Fibroblast of the aortic adventitia (primary cell): Measurements from ENCODE around the gene MAPKAP1. TPM values are rescaled to one million over a fixed set of nuclear protein-coding genes. Genes with fewer than 3 reads are reported as not detected.

ENCODE experiments used
- DNase-seq: peaks from one replicate; pipeline ENCODE4 v3.0.0-alpha.2; 2010; ENCODE audit warnings: low read depth
- H3K4me3 ChIP-seq: 2 replicates; pipeline ENCODE4 v1.5.1; 2011; ENCODE audit warnings: low read depth, mild to moderate bottlenecking, control low read depth, low read length, moderate library complexity
- total RNA-seq: library from RNA; depleted of rRNA; stranded (reverse); fragments of >200 nt; gene quantifications from 2 replicates; pipeline ENCODE4 v1.2.3, GENCODE V29; 2012; ENCODE audit warnings: low replicate concordance
- TF ChIP-seq, protein P1 (sequence below): IDR thresholded peaks from 2 replicates; pipeline ENCODE4 v1.5.1; 2011; ENCODE audit warnings: mild to moderate bottlenecking, low read length, control low read depth, inconsistent platforms; ENCODE audit not compliant: insufficient read depth

MAPKAP1 gene
- total RNA-seq, 1 donor: 90.6 TPM

DNA sequence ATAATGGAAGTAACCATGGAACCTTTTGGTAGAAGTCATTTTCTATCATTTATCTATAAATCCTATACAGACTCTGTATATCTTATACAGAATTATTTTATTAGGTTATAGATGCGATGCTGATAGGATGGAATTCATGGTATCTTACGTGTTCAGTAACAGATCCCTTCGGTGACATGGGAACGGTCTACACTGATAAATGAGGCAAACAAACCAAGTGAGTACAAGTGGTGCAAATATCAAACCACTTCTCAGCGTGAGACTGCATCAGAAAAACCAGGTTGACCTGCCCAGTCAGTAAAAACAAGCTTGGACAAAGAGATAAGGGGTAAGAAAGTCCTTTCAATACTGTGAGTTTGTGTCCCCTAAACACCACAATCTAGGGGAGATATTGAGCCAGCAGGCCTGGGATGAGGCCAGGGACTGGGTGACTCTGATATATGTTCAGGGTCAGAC is 229.9 kb downstream of the MAPKAP1 start:
- DNase-seq: no peak
- TF ChIP-seq, protein P1, sequence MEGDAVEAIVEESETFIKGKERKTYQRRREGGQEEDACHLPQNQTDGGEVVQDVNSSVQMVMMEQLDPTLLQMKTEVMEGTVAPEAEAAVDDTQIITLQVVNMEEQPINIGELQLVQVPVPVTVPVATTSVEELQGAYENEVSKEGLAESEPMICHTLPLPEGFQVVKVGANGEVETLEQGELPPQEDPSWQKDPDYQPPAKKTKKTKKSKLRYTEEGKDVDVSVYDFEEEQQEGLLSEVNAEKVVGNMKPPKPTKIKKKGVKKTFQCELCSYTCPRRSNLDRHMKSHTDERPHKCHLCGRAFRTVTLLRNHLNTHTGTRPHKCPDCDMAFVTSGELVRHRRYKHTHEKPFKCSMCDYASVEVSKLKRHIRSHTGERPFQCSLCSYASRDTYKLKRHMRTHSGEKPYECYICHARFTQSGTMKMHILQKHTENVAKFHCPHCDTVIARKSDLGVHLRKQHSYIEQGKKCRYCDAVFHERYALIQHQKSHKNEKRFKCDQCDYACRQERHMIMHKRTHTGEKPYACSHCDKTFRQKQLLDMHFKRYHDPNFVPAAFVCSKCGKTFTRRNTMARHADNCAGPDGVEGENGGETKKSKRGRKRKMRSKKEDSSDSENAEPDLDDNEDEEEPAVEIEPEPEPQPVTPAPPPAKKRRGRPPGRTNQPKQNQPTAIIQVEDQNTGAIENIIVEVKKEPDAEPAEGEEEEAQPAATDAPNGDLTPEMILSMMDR: no peak

DNA sequence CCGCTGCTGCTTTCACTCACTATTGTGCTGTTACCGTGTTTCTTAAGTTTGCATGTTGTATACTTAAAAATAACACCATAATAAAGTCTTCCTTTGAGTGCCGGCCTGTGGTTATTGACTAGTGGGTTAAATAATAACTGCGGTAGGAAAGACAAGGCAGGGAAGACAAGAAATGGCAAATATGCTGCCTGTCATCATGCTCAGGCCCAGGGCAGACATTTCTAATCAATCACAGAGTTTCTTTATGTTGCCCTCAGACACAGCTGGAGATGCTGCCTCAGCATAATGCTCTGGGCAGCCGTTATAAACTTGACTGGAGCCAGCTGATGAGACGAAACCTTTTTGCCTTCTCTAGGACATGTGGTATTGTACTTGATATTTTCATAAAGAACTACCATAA is 230.4 kb downstream of the MAPKAP1 start:
- TF ChIP-seq, protein P1: no peak
- no peak overlapping the region for H3K4me3 ChIP-seq
- DNase-seq: no peak

More for the DNA sequence above, 229.9 kb downstream of the MAPKAP1 start:
- no peak overlapping the region for H3K4me3 ChIP-seq

DNA sequence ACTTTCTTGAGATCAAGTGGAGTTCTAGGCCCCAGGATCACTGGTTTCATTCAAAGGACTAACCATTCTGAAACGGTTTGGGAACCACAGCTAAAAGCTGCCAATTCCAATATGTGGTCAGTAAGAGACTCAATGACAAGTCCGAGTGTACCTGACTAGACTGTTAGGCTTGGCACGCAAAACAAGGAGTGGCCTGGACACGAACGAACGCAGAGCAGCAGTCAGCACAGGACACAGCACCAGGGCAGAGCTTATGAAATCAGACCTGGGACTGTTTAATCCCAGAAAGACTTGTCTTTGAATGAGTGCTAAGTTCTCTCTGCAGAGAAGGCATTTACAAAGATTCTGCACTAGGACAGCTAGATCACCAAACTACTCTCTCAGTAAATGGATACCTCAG is 231.6 kb downstream of the MAPKAP1 start:
- H3K4me3 ChIP-seq: no peak overlapping the region
- TF ChIP-seq, protein P1: no peak

DNA sequence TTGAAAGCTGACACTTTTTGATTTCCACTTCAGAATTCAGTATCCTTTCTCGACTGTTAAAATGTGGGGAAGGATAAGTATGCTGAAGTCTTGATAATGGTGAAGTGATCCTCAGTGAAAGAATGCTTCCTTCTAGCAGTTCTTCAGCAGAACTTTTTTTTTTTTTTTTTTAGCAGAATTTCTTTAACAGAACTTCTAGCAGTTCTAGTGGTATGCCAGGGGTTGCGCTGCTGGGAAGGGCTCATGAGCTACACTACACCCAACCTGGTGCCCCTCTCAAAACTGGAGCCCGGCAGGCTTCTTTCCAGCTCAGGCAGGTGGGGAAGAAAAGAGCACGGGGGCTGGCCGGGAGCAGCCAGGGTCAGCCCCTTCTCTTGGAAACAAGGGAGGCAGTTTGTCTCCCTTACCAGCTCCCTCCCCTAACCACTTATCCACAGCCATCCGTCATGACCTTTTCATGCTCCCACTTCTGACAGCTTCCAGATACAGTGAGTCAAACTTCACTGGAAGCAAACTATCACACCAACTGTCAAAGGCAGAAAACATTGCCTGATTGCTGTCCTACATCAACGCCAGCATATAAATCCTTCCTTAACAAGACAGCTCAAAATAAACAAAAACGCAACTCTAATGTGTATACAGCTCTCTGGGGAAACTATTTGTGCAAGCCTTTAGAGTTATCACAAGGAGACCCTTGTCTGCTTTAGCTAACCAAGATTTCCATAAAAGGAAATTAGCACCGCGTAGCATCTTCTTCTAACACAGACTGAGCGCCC is 233.9 kb downstream of the MAPKAP1 start:
- H3K4me3 ChIP-seq: no peak overlapping the region
- TF ChIP-seq, protein P1: peak; percentile 37
- DNase-seq: peak; percentile 83

More for the DNA sequence above, 231.6 kb downstream of the MAPKAP1 start:
- DNase-seq: no peak

DNA sequence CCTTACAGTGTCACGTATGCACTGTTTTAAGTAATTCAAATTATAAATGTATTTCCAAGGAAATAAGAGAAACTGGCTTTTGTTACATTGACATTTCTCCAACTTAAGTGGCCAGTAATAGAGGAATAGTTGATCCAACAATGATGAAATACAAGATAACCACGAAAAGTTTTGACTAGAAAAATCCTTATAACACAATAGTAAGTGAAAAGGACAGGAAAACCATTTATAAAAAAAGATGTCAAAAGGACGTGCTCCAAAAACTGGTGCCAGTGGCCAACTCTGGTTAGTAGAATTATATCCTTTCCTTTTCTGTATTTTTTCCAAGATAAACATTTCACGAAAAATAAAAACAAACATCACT is 234.5 kb downstream of the MAPKAP1 start:
- no peak overlapping the region for H3K4me3 ChIP-seq

DNA sequence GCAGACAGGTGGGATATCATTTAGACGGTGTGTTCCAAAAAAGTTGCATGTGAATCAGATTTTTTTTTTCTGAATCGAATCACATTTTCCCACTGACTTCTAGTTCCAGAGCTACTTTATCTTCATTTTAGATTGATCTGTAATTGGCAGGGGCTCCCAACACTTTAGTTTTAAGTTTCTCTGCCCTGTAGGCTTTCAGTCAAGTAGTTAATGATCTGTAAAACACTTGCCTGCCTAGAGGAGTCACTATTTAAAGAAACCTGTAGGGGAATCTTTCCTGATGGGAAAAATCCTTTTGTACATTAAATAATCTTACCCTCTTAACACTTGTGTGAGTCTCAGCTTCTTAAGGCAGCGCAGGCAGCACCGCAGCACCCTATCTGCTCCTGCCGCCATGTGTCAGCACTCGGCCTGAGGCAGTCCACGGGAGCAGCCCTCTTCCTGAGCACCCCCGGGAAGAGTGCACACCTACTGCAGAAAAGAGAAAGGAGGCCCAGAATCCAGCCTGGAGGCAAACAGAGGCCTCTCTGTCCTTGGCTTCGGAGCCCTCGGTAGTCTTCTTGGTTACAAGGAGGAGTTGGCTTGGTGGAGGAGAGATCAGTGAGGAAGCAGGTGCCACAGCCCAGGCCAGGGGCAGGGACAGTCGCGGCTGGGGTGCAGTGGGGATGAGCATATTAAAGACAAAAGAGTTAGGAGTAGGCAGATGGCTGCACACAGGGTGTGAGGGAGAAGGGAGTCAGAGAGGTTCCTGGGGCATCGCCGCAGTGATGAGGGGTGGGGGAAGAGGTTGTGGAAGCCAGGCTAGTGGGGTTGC is 236.0 kb downstream of the MAPKAP1 start:
- no peak overlapping the region for H3K4me3 ChIP-seq
- TF ChIP-seq, protein P1: no peak
- DNase-seq: no peak

More for the DNA sequence above, 234.5 kb downstream of the MAPKAP1 start:
- peak; percentile 90 for DNase-seq
- TF ChIP-seq, protein P1: no peak
